ENCODE measurements around the gene LYL1. TPM values are rescaled to one million over a fixed set of nuclear protein-coding genes. Genes with fewer than 3 reads are reported as not detected.
A peak's percentile ranks its signal among the peaks of the same experiment; 100 is the strongest.

Gene LYL1
- total and polyA plus RNA-seq, 2 of the 4 experiments (the other 2 are of a cell fraction) = 0.36 to 0.39 TPM

DNA sequence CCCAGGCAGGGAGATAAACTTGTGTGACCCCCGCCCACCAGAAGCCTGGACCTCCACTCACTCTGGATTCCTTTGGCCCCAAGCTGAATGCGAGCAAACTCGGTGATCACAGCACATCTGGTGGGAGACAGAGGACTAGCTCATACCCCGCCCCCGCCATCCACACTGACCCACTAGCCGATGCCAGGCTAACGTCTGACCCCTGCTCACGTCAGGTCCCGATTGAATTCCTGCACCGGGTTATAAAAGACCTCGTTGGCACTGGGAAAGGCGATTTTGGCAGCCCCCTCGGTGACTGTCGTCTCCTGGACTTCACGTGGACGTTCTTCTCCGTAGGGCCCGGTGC lies 13.3 kb upstream of the LYL1 start:
- Histone ChIP-seq H2AK9ac (replicated peaks; ENCODE audit: low read depth, low read length, poor library complexity) (peak overlapping the region; percentile 93), H3K27ac (ENCODE audit: insufficient read depth, low read length) (peak overlapping the region; percentile 77), H3K9me3 (ENCODE audit: control insufficient read depth, insufficient read depth, low read length) (no peaks in the 10 kb centered on the region), H2BK20ac (ENCODE audit: low read depth, low read length) (no peak overlapping the region), H2BK15ac (ENCODE audit: low read depth, low read length) (no peak overlapping the region), H3K23ac (ENCODE audit: low read depth, low read length) (no peak overlapping the region), H2AK5ac (ENCODE audit: low read depth, low read length) (peak overlapping the region; percentile 51; the same call in 1 of the 2 replicates), H3K27me3 (ENCODE audit: control insufficient read depth, insufficient read depth, low read length) (no peaks in the 10 kb centered on the region), H3K79me1 (ENCODE audit: low read depth in 1 of 2, low read length in 2 of 2) (peaks cover 0 to 56% of the 10 kb centered on the region in 2 experiments; a peak in 3 of 4 replicates), H3K56ac (ENCODE audit: extremely low read depth, insufficient read depth, low read length) (no peak overlapping the region; the same call in 1 of the 2 replicates), H3K4ac (ENCODE audit: low read depth, low read length) (peak overlapping the region; percentile 88), H3K4me3 (ENCODE audit: insufficient read depth, low read depth, low read length) (peak overlapping the region; percentile 69), H3K36me3 (ENCODE audit: control insufficient read depth, insufficient read depth, low read length) (peaks cover 8% of the 10 kb centered on the region), H3K18ac (ENCODE audit: low read depth, low read length) (no peak overlapping the region), H4K91ac (ENCODE audit: insufficient read depth, low read depth, low read length) (peak overlapping the region; percentile 7; the same call in 1 of the 2 replicates), H4K5ac (ENCODE audit: low read depth, low read length) (peak overlapping the region; percentile 52; the same call in 1 of the 2 replicates), H3K9ac (ENCODE audit: low read depth, low read length) (peak overlapping the region; percentile 79), H3K14ac (replicated peaks; ENCODE audit: low read depth, low read length) (peak overlapping the region; percentile 42; the same call in 1 of the 2 replicates), H4K20me1 (ENCODE audit: insufficient read depth, low read length) (peaks cover 21% of the 10 kb centered on the region), H3K4me1 (ENCODE audit: control insufficient read depth, insufficient read depth, low read length) (peaks cover 20% of the 10 kb centered on the region), H3K9me1 (ENCODE audit: insufficient read depth, low read length) (peaks cover 18% of the 10 kb centered on the region), H2BK120ac (ENCODE audit: low read depth, low read length) (no peak overlapping the region), H4K8ac (ENCODE audit: low read depth in 2 of 2, low read length in 2 of 2) (peak overlapping the region; percentile 30 to 97; a peak in 3 of 4 replicates), H3K4me2 (ENCODE audit: low read depth, low read length) (peak overlapping the region; percentile 77), H2AFZ (replicated peaks; ENCODE audit: low read length, poor library complexity) (peak overlapping the region; percentile 91), H2BK5ac (ENCODE audit: low read depth, low read length, poor library complexity, severe bottlenecking) (no peak overlapping the region)
- CTCF ChIA-PET = no interaction called here
- TF ChIP-seq POLR2A (IDR thresholded peaks at IDR 0.05; ENCODE audit: low read depth, low read length) = peak; percentile 54
- no peak for TF ChIP-seq MAFK (IDR thresholded peaks at IDR 0.05; ENCODE audit: low read depth, low read length)
- TF ChIP-seq MAZ (IDR thresholded peaks at IDR 0.05; ENCODE audit: borderline replicate concordance, low read depth, low read length) = no peak
- dilution Hi-C loops (cut with HindIII; ENCODE audit: low sequenced_read_pairs, unreplicated experiment) = no loop called here
- in situ Hi-C loops (cut with MboI; ENCODE audit: low sequenced_read_pairs) = no loop called here
- 0% methylated on average over 11 of the region's 18 CpGs; no CpG with 5 or more reads in 1 of the 2 experiments for WGBS, 2 experiments (ENCODE audit: extremely low coverage in 2 of 2, insufficient read length in 1 of 2)
- POLR2A ChIA-PET (ENCODE audit: unreplicated experiment) = no interaction called here
- ATAC-seq (ENCODE audit: low read depth) (no peak), DNase-seq (no peak)
- intact Hi-C loops (cut with micrococcal nuclease) = loop anchor here (5.0 kb wide), 1 partner anchor 146 kb away; no protein-coding TSS in a partner anchor
- BruUV-seq (replicated peaks) = no TSS peak
